Measurements from ENCODE around the gene KTI12. TPM values are rescaled to one million over a fixed set of nuclear protein-coding genes. Genes with fewer than 3 reads are reported as not detected.
"Not testable (repeated sequence)": the region's sequence is repeated elsewhere in the genome, so short reads cannot be mapped to it uniquely, and the experiment has no call there.

The KTI12 gene
- total RNA-seq, 1 donor, result 13.0 TPM

GRCh38 chr1:52055066-52055865 is 21.7 kb upstream of the KTI12 start, which contains the start of gene TXNDC12:
TXNDC12 (minus strand) TSS chr1:52055191; CDS start chr1:52055096, 95 bp downstream.
- H3K4me3 ChIP-seq (ENCODE audit: low read depth, low read length), result peak within 1 kb of the TSS; percentile 92
- no peak for TF ChIP-seq CTCF (IDR thresholded peaks at IDR 0.05; ENCODE audit: insufficient read depth, low read depth, low read length)
- DNase-seq (ENCODE audit: low read depth), result peak; percentile 96

- H3K4me3 ChIP-seq (ENCODE audit: low read depth, low read length), result peak overlapping the region; percentile 92
- no peak for DNase-seq (ENCODE audit: low read depth)
- TF ChIP-seq CTCF (IDR thresholded peaks at IDR 0.05; ENCODE audit: insufficient read depth, low read depth, low read length), result no peak
These were observed 21.0 kb upstream of the KTI12 start for GRCh38 chr1:52054496-52055065.

GRCh38 chr1:52053862-52054261 is 20.3 kb upstream of the KTI12 start:
- DNase-seq (ENCODE audit: low read depth), result no peak
- H3K4me3 ChIP-seq (ENCODE audit: low read depth, low read length), result peak overlapping the region; percentile 92
- TF ChIP-seq CTCF (IDR thresholded peaks at IDR 0.05; ENCODE audit: insufficient read depth, low read depth, low read length), result no peak

GRCh38 chr1:52049337-52049736 is 15.7 kb upstream of the KTI12 start:
- not testable (repeated sequence) for DNase-seq (ENCODE audit: low read depth); H3K4me3 ChIP-seq (ENCODE audit: low read depth, low read length)

GRCh38 chr1:52045666-52046195 is 12.1 kb upstream of the KTI12 start:
- not testable (repeated sequence) for DNase-seq (ENCODE audit: low read depth); H3K4me3 ChIP-seq (ENCODE audit: low read depth, low read length)

GRCh38 chr1:52045236-52045635 is 11.6 kb upstream of the KTI12 start:
- H3K4me3 ChIP-seq (ENCODE audit: low read depth, low read length), result no peak overlapping the region
- DNase-seq (ENCODE audit: low read depth), result no peak
- TF ChIP-seq CTCF (IDR thresholded peaks at IDR 0.05; ENCODE audit: insufficient read depth, low read depth, low read length), result no peak

- H3K4me3 ChIP-seq (ENCODE audit: low read depth, low read length), result no peak overlapping the region
- TF ChIP-seq CTCF (IDR thresholded peaks at IDR 0.05; ENCODE audit: insufficient read depth, low read depth, low read length), result no peak
- DNase-seq (ENCODE audit: low read depth), result no peak
These were observed 8.1 kb upstream of the KTI12 start for GRCh38 chr1:52041551-52042185.
